BE2C (cell line): Measurements from ENCODE around the gene EIF3B. TPM values are rescaled to one million over a fixed set of nuclear protein-coding genes. Genes with fewer than 3 reads are reported as not detected.
"Not testable (repeated sequence)": the region's sequence is repeated elsewhere in the genome, so short reads cannot be mapped to it uniquely, and the experiment has no call there.

Experiments
- DNase-seq: peaks from one replicate; pipeline ENCODE4 v3.0.0-alpha.2; 2020
- H3K27me3 ChIP-seq: fragments of 250-450 bp; sonication (Bioruptor Pico); 2 replicates; pipeline ENCODE4 v1.5.1; 2020; ENCODE audit warnings: mild to moderate bottlenecking
- H3K36me3 ChIP-seq: fragments of 250-450 bp; sonication (Bioruptor Pico); 2 replicates; pipeline ENCODE4 v1.5.1; 2020; ENCODE audit warnings: mild to moderate bottlenecking
- H3K4me1 ChIP-seq: fragments of 250-450 bp; sonication (Bioruptor Pico); 2 replicates; pipeline ENCODE4 v1.5.1; 2020
- H3K4me3 ChIP-seq: 2 replicates; pipeline ENCODE4 v1.5.1; 2011; ENCODE audit warnings: low read depth, low read length
- H3K9me3 ChIP-seq: fragments of 250-450 bp; sonication (Bioruptor Pico); 2 replicates; pipeline ENCODE4 v1.5.1; 2020
- CTCF ChIP-seq: IDR thresholded peaks from 2 replicates; pipeline ENCODE4 v1.5.1; 2012; ENCODE audit warnings: mild to moderate bottlenecking, low read depth, low read length
- polyA plus RNA-seq: library from polyadenylated mRNA; unstranded; fragments of >200 nt; gene quantifications from one replicate; pipeline ENCODE4 v1.2.1, GENCODE V29; 2012; ENCODE audit warnings: low read depth, missing spikeins; ENCODE audit not compliant: insufficient read length, insufficient read depth

The EIF3B gene
- 422 TPM for polyA plus RNA-seq

GRCh38 chr7:2354186-2354938 is at the start of gene EIF3B:
TSS of gene EIF3B (plus strand) at chr7:2354827. CDS start at chr7:2354922, 95 bp downstream.
- DNase-seq, result peak; percentile 91
- Histone ChIP-seq H3K9me3 (no peaks in the 10 kb centered on the region), H3K4me3 (peak within 1 kb of the TSS; percentile 90), H3K27me3 (no peaks in the 10 kb centered on the region), H3K36me3 (peaks cover 39% of the 10 kb centered on the region), H3K4me1 (peaks cover 5% of the 10 kb centered on the region)
- TF ChIP-seq CTCF, result no peak

- H3K4me1 ChIP-seq, result not testable (repeated sequence)
Measured at GRCh38 chr7:2305258-2305657, 49.4 kb upstream of the EIF3B start.

GRCh38 chr7:2306688-2307087 is 47.9 kb upstream of the EIF3B start:
- Histone ChIP-seq H3K36me3 (no peaks in the 10 kb centered on the region), H3K9me3 (no peaks in the 10 kb centered on the region), H3K4me1 (no peaks in the 10 kb centered on the region), H3K27me3 (no peaks in the 10 kb centered on the region), H3K4me3 (no peak overlapping the region)
- DNase-seq, result no peak
- TF ChIP-seq CTCF, result no peak

More at GRCh38 chr7:2305258-2305657, 49.4 kb upstream of the EIF3B start:
- H3K9me3 ChIP-seq, H3K27me3 ChIP-seq, H3K4me3 ChIP-seq, H3K36me3 ChIP-seq, DNase-seq: not testable (repeated sequence)

GRCh38 chr7:2307690-2308107 is 46.9 kb upstream of the EIF3B start:
- no peaks in the 10 kb centered on the region for H3K27me3 ChIP-seq

GRCh38 chr7:2309889-2310331 is 44.7 kb upstream of the EIF3B start:
- DNase-seq, result no peak
- TF ChIP-seq CTCF, result no peak
- H3K9me3 ChIP-seq, result no peaks in the 10 kb centered on the region
- no peaks in the 10 kb centered on the region for H3K4me1 ChIP-seq
- no peak overlapping the region for H3K4me3 ChIP-seq
- no peaks in the 10 kb centered on the region for H3K36me3 ChIP-seq
- no peaks in the 10 kb centered on the region for H3K27me3 ChIP-seq

More at GRCh38 chr7:2307690-2308107, 46.9 kb upstream of the EIF3B start:
- no peaks in the 10 kb centered on the region for H3K36me3 ChIP-seq
- no peak for TF ChIP-seq CTCF
- H3K9me3 ChIP-seq, result no peaks in the 10 kb centered on the region
- no peak for DNase-seq
- H3K4me1 ChIP-seq, result no peaks in the 10 kb centered on the region
- H3K4me3 ChIP-seq, result no peak overlapping the region

GRCh38 chr7:2312267-2312929 is 42.2 kb upstream of the EIF3B start:
- no peaks in the 10 kb centered on the region for H3K4me1 ChIP-seq
- H3K9me3 ChIP-seq, result no peaks in the 10 kb centered on the region
- DNase-seq, result no peak
- no peak overlapping the region for H3K4me3 ChIP-seq
- no peak for TF ChIP-seq CTCF
- no peaks in the 10 kb centered on the region for H3K27me3 ChIP-seq
- no peaks in the 10 kb centered on the region for H3K36me3 ChIP-seq
